Coronary artery (tissue), 2 donors: ENCODE results near the gene CDK15.

ENCODE experiments used
- DNase-seq: peaks from one replicate; pipeline ENCODE4 v3.0.0-alpha.2; 2017; ENCODE audit warnings: low spot score
- H3K27ac ChIP-seq, 2 donors: fragments of 200-600 bp; sonication (generic); one replicate each; pipeline ENCODE4 v1.5.1; 2016 to 2019
- H3K4me3 ChIP-seq: fragments of 200-600 bp; sonication (generic); 2 replicates; pipeline ENCODE4 v1.5.1; 2016; ENCODE audit warnings: mild to moderate bottlenecking, moderate library complexity
- CTCF ChIP-seq: fragments of 200-600 bp; sonication (generic); IDR thresholded peaks from one replicate; pipeline ENCODE4 v1.5.1; 2019; ENCODE audit warnings: antibody characterized with exemption

The CDK15 gene

DNA sequence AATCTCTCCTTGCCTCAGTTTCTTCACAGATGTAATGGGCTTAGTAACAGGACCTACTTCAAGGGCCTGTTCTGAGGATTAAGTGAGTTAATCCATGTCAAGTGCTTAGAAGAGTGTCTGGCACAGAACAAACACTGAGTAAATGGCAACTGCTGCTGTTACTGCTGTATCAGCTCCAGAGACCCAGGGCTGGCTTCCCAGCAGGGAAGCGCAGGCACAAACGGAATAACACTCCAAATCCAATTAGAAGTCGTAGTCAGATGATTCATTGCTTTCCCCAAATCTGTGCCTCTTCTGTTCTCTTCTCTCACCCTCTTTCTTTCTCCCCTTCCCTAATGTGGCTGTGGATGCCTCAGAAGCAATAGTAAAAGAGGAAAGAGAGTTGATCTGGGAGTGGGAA lies 126.2 kb downstream of the CDK15 start:
- H3K27ac ChIP-seq, result no peak overlapping the region
- no peak overlapping the region for H3K4me3 ChIP-seq
- no peak for TF ChIP-seq CTCF
- no peak for DNase-seq

GRCh38 chr2:201933792-201934237 lies 127.5 kb downstream of the CDK15 start:
- no peak overlapping the region for H3K4me3 ChIP-seq
- DNase-seq, result no peak

GRCh38 chr2:201936817-201937216 lies 130.5 kb downstream of the CDK15 start:
- Histone ChIP-seq H3K4me3 (no peak overlapping the region), H3K27ac (no peak overlapping the region)
- TF ChIP-seq CTCF, result no peak
- DNase-seq, result no peak

More at GRCh38 chr2:201933792-201934237, 127.5 kb downstream of the CDK15 start:
- no peak for TF ChIP-seq CTCF
- H3K27ac ChIP-seq, result no peak overlapping the region

GRCh38 chr2:201937343-201937742 lies 131.0 kb downstream of the CDK15 start:
- TF ChIP-seq CTCF, result no peak
- no peak overlapping the region for H3K27ac ChIP-seq
- DNase-seq, result no peak
- no peak overlapping the region for H3K4me3 ChIP-seq

GRCh38 chr2:201938156-201938775 lies 131.9 kb downstream of the CDK15 start:
- no peak for TF ChIP-seq CTCF
- H3K27ac ChIP-seq, result no peak overlapping the region
- no peak overlapping the region for H3K4me3 ChIP-seq
- no peak for DNase-seq

- no peak for TF ChIP-seq CTCF
- no peak for DNase-seq
- Histone ChIP-seq H3K4me3 (no peak overlapping the region), H3K27ac (no peak overlapping the region)
Observed at GRCh38 chr2:201938781-201939180, 132.4 kb downstream of the CDK15 start.

DNA sequence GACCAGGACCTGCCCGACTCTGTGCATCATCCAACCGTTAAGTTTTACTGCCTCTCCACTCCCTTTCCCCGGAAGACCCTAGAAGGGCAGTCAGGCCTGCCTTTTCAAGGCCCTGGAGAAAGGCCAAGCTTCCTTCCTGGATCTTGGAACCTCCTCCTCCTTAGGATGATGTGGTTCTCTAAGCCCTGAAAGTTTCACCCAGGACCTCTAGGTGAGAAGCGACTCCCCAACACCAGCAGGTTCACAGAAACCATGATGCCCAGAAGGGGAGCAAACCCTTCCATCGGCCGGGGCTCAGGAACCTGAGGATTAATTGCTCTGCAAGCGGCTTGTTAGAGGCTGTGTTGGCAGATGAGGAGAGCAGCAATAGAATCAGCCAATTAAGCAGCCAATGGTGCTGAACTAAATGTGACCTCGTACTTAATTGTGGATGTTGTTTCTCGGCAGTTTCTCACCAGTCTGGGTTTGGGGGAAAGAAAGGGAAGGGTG lies 133.2 kb downstream of the CDK15 start:
- no peak for DNase-seq
- no peak overlapping the region for H3K4me3 ChIP-seq
- no peak overlapping the region for H3K27ac ChIP-seq
- no peak for TF ChIP-seq CTCF
